Measurements from ENCODE around the gene CSRP2. TPM values are rescaled to one million over a fixed set of nuclear protein-coding genes. Genes with fewer than 3 reads are reported as not detected.

CSRP2 gene
- total RNA-seq, 1 experiment from 2014 or later, result 158 TPM

DNA sequence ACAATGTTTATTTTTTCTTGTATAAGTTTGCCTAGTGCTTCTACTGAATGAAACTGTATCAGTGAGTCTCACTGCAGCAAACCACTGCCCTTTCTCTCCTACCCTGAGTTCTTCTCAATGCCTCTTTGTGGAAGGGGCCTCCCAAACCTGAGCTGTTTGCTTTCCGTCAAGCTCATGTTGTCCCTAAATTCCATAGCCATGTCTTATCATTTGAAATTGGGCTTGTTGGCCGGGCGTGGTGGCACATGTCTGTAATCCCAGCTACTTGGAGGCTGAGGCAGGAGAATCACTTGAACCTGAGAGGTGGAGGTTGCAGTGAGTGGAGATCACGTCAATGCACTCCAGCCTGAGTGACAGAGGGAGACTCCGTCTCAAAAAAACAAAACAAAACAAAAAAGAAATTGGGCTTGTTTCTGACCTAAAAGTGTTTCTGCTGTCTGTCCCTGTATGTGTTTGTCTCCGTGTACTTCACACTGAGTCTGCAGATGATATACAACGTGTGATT, 1.8 kb upstream of the CSRP2 start:
- Histone ChIP-seq H2BK15ac (ENCODE audit: low read depth, low read length) (no peak overlapping the region), H3K9me3 (ENCODE audit: control insufficient read depth, low read depth, low read length) (no peaks in the 10 kb centered on the region), H3K4ac (ENCODE audit: low read depth, low read length) (no peak overlapping the region), H3K14ac (ENCODE audit: insufficient read depth, low read length) (no peak overlapping the region), H3K18ac (ENCODE audit: insufficient read length, low read depth, low read length) (no peak overlapping the region), H3K27me3 (ENCODE audit: insufficient read depth, low read length) (no peaks in the 10 kb centered on the region), H4K8ac (replicated peaks; ENCODE audit: insufficient read length, low read depth, low read length) (no peak overlapping the region), H3K23ac (ENCODE audit: insufficient read length, low read depth, low read length) (no peak overlapping the region), H2BK120ac (ENCODE audit: low read depth, low read length, poor library complexity, severe bottlenecking) (no peak overlapping the region), H3K27ac (ENCODE audit: insufficient read length, low read depth, low read length) (no peak overlapping the region), H4K91ac (ENCODE audit: insufficient read length, low read depth, low read length) (no peak overlapping the region), H3K79me1 (ENCODE audit: insufficient read depth, low read depth, low read length, poor library complexity, severe bottlenecking) (peaks cover 4% of the 10 kb centered on the region), H4K20me1 (ENCODE audit: control insufficient read depth, insufficient read depth, insufficient read length) (no peaks in the 10 kb centered on the region), H3K56ac (ENCODE audit: insufficient read length, low read depth, low read length) (no peak overlapping the region), H3K9ac (ENCODE audit: extremely low read depth, insufficient read length, low read length) (no peak overlapping the region), H2AK5ac (ENCODE audit: insufficient read length, low read length) (no peak overlapping the region), H2BK20ac (ENCODE audit: low read depth, low read length, poor library complexity, severe bottlenecking) (no peak overlapping the region), H3T11ph (ENCODE audit: low read length) (no peak overlapping the region), H2BK5ac (ENCODE audit: insufficient read length, low read length) (no peak overlapping the region), H3K79me2 (ENCODE audit: insufficient read depth, low read length) (peaks cover 7% of the 10 kb centered on the region; the same call in 1 of the 2 replicates), H3K23me2 (ENCODE audit: insufficient read length, low read depth, low read length, poor library complexity, severe bottlenecking) (peaks cover 4% of the 10 kb centered on the region), H4K5ac (ENCODE audit: insufficient read length, low read depth, low read length) (no peak overlapping the region), H3K4me1 (ENCODE audit: insufficient read depth, low read length) (peaks cover 2% of the 10 kb centered on the region; the same call in 1 of the 2 replicates), H2BK12ac (ENCODE audit: insufficient read length, low read depth, low read length) (no peak overlapping the region), H2AFZ (ENCODE audit: low read length) (no peak overlapping the region), H3K4me2 (ENCODE audit: insufficient read depth, insufficient read length, low read length) (no peak overlapping the region)
- Mint-ChIP-seq H3K4me1 (peaks cover 25 to 30% of the 10 kb centered on the region in 2 experiments), H3K9me3 (no peaks in the 10 kb centered on the region), H3K4me3 (no peak overlapping the region), H3K36me3 (ENCODE audit: insufficient read depth in 1 of 3, low read depth in 3 of 3) (peaks cover 0 to 2% (median 0%) of the 10 kb centered on the region in 3 experiments; a peak in 1 of 7 replicates), H3K27me3 (ENCODE audit: low read depth) (peaks cover 4% of the 10 kb centered on the region), H3K27ac (no peak overlapping the region)
- TF ChIP-seq, protein P1, sequence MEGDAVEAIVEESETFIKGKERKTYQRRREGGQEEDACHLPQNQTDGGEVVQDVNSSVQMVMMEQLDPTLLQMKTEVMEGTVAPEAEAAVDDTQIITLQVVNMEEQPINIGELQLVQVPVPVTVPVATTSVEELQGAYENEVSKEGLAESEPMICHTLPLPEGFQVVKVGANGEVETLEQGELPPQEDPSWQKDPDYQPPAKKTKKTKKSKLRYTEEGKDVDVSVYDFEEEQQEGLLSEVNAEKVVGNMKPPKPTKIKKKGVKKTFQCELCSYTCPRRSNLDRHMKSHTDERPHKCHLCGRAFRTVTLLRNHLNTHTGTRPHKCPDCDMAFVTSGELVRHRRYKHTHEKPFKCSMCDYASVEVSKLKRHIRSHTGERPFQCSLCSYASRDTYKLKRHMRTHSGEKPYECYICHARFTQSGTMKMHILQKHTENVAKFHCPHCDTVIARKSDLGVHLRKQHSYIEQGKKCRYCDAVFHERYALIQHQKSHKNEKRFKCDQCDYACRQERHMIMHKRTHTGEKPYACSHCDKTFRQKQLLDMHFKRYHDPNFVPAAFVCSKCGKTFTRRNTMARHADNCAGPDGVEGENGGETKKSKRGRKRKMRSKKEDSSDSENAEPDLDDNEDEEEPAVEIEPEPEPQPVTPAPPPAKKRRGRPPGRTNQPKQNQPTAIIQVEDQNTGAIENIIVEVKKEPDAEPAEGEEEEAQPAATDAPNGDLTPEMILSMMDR (conservative IDR thresholded peaks at IDR 0.05), result no peak
- DNase-seq, result no peak
- no CpG with 5 or more reads among the region's 7 CpGs for WGBS (ENCODE audit: extremely low coverage, insufficient read length, low lambda C conversion rate)

Measured in H9 (cell line).